A673 (cell line): ENCODE measurements around the gene ARHGAP24. TPM values are rescaled to one million over a fixed set of nuclear protein-coding genes. Genes with fewer than 3 reads are reported as not detected.

Experiments used
- BruUV-seq: library from RNA; stranded (reverse); fragments of 400-500 nt; replicated peaks from 2 replicates; lab custom pipeline; 2021; lab: Mats Ljungman, UMichigan
- CTCF ChIA-PET: fragments of 300-600 bp; sonication (Branson Sonifier 250); formaldehyde crosslinking; loops from one replicate; lab custom pipeline; 2022; ENCODE audit warnings: antibody characterized with exemption; lab: Charles Lee
- POLR2A ChIA-PET: fragments of 300-600 bp; sonication (Branson Sonifier 250); formaldehyde crosslinking; loops from one replicate; lab custom pipeline; 2022; ENCODE audit warnings: antibody characterized with exemption; ENCODE audit not compliant: low non-redundant PET; lab: Charles Lee
- DNase-seq: peaks from one replicate; pipeline ENCODE4 v3.0.0-alpha.2; 2015; ENCODE audit warnings: low spot score
- H3K27ac ChIP-seq: fragments of 200-600 bp; sonication (generic); 2 replicates; pipeline ENCODE4 v1.5.1; 2016; ENCODE audit warnings: mixed run types, low read depth, mild to moderate bottlenecking, mixed read lengths, antibody characterized with exemption, low read length; ENCODE audit not compliant: poor library complexity, severe bottlenecking
- H3K27me3 ChIP-seq: fragments of 200-600 bp; sonication (generic); replicated peaks from 2 replicates; pipeline ENCODE4 v1.6.1; 2017; ENCODE audit warnings: mixed run types, low read depth, mild to moderate bottlenecking, mixed read lengths, antibody characterized with exemption, low read length; ENCODE audit not compliant: insufficient read depth, poor library complexity
- H3K36me3 ChIP-seq: fragments of 200-600 bp; sonication (generic); 2 replicates; pipeline ENCODE4 v1.6.1; 2016; ENCODE audit warnings: mixed run types, mild to moderate bottlenecking, mixed read lengths, antibody characterized with exemption, low read length; ENCODE audit not compliant: insufficient read depth, poor library complexity, severe bottlenecking
- H3K4me1 ChIP-seq: fragments of 200-600 bp; sonication (generic); 2 replicates; pipeline ENCODE4 v1.6.1; 2017; ENCODE audit warnings: mixed run types, mild to moderate bottlenecking, mixed read lengths, antibody characterized with exemption, low read length; ENCODE audit not compliant: insufficient read depth, poor library complexity, severe bottlenecking
- H3K4me3 ChIP-seq: fragments of 200-600 bp; sonication (generic); 2 replicates; pipeline ENCODE4 v1.5.1; 2016; ENCODE audit warnings: low read depth, mixed run types, mild to moderate bottlenecking, mixed read lengths, low read length; ENCODE audit not compliant: poor library complexity, severe bottlenecking
- H3K9me3 ChIP-seq: fragments of 200-600 bp; sonication (generic); 2 replicates; pipeline ENCODE4 v1.6.1; 2016; ENCODE audit warnings: mixed run types, low read depth, mild to moderate bottlenecking, mixed read lengths, antibody characterized with exemption, low read length; ENCODE audit not compliant: poor library complexity, severe bottlenecking
- CTCF ChIP-seq: fragments of 300-800, 200-600 bp; sonication (generic); conservative IDR thresholded peaks from 2 replicates; pipeline ENCODE4 v1.5.1; 2017; ENCODE audit warnings: low read depth, mild to moderate bottlenecking, antibody characterized with exemption, low read length, moderate library complexity, mixed read lengths
- EZH2 ChIP-seq: fragments of 200-600 bp; sonication (generic); IDR thresholded peaks from 2 replicates; pipeline ENCODE4 v1.6.1; 2017; ENCODE audit warnings: borderline replicate concordance, low read depth, mild to moderate bottlenecking, mixed read lengths, antibody characterized with exemption, low read length; ENCODE audit not compliant: poor library complexity, severe bottlenecking
- intact Hi-C: fragments of 100-400 bp; cut with micrococcal nuclease; formaldehyde crosslinking; loops from one replicate; pipeline ENCODE4 v1.10.0; 2022; ENCODE audit not compliant: unreplicated experiment
- total RNA-seq: library from RNA; stranded (reverse); gene quantifications from 2 replicates; pipeline ENCODE4 v1.2.3, GENCODE V29; 2021

The ARHGAP24 gene
- total RNA-seq, 1 experiment from 2014 or later: 5.8 TPM

- ChIA-PET CTCF (no interaction called here), POLR2A (no interaction called here)
- H3K9me3 ChIP-seq: no peaks in the 10 kb centered on the region
- no peak overlapping the region for H3K4me3 ChIP-seq
- H3K4me1 ChIP-seq: no peaks in the 10 kb centered on the region
- no peak for TF ChIP-seq EZH2
- no peak for TF ChIP-seq CTCF
- DNase-seq: no peak
- no peak overlapping the region for H3K27ac ChIP-seq
- no peaks in the 10 kb centered on the region for H3K36me3 ChIP-seq
- BruUV-seq: no TSS peak
- intact Hi-C loops: no loop called here
- H3K27me3 ChIP-seq: no peaks in the 10 kb centered on the region
Measured at GRCh38 chr4:85886665-85887064, 411.7 kb downstream of the ARHGAP24 start.

GRCh38 chr4:85889314-85889713 lies 414.4 kb downstream of the ARHGAP24 start:
- intact Hi-C loops: no loop called here
- H3K9me3 ChIP-seq: no peaks in the 10 kb centered on the region
- H3K4me3 ChIP-seq: no peak overlapping the region
- ChIA-PET POLR2A (no interaction called here), CTCF (no interaction called here)
- no peaks in the 10 kb centered on the region for H3K27me3 ChIP-seq
- no TSS peak for BruUV-seq
- H3K4me1 ChIP-seq: no peaks in the 10 kb centered on the region
- DNase-seq: no peak
- no peak overlapping the region for H3K27ac ChIP-seq
- no peaks in the 10 kb centered on the region for H3K36me3 ChIP-seq
- no peak for TF ChIP-seq EZH2
- no peak for TF ChIP-seq CTCF

GRCh38 chr4:85895755-85896154 lies 420.8 kb downstream of the ARHGAP24 start:
- DNase-seq: no peak
- intact Hi-C loops: no loop called here
- BruUV-seq: no TSS peak
- Histone ChIP-seq H3K27ac (no peak overlapping the region), H3K4me1 (no peaks in the 10 kb centered on the region), H3K4me3 (no peak overlapping the region), H3K36me3 (no peaks in the 10 kb centered on the region), H3K9me3 (no peaks in the 10 kb centered on the region), H3K27me3 (no peaks in the 10 kb centered on the region)
- POLR2A ChIA-PET: no interaction called here
- CTCF ChIA-PET: no interaction called here
- TF ChIP-seq CTCF (no peak), EZH2 (no peak)
